Lung (tissue), 12 donors: Measurements from ENCODE around the gene ZNF77. TPM values are rescaled to one million over a fixed set of nuclear protein-coding genes. Genes with fewer than 3 reads are reported as not detected.
"Not testable (repeated sequence)": the region's sequence is repeated elsewhere in the genome, so short reads cannot be mapped to it uniquely, and the experiment has no call there.

Source experiments
- ATAC-seq: fragments of 200-7000 bp; cut with Tn5 transposase; one replicate; pipeline ENCODE4 v1.9.1; 2020; ENCODE audit warnings: moderate number of reproducible peaks; ENCODE audit not compliant: insufficient read depth, low FRiP score
- DNase-seq, 3 donors: peaks; one replicate each; pipeline ENCODE4 v3.0.0-alpha.2; 2013 to 2017
- H3K27ac ChIP-seq, 2 donors: one replicate each; pipeline ENCODE4 v1.5.1; 2013; ENCODE audit warnings: mild to moderate bottlenecking in 2 of 2, moderate library complexity in 2 of 2, control low read depth in 1 of 2, inconsistent platforms in 1 of 2, low read depth in 1 of 2, low read length in 1 of 2
- H3K27me3 ChIP-seq, 3 donors: one replicate each; pipeline ENCODE4 v1.5.1; 2013; ENCODE audit warnings: low read length in 2 of 3; ENCODE audit not compliant: control insufficient read depth in 3 of 3, insufficient read depth in 3 of 3
- H3K36me3 ChIP-seq, 4 donors: one replicate each; pipeline ENCODE4 v1.5.1; 2013; ENCODE audit warnings: low read length in 4 of 4, mild to moderate bottlenecking in 1 of 4, moderate library complexity in 1 of 4; ENCODE audit not compliant: control insufficient read depth in 4 of 4, insufficient read depth in 4 of 4
- H3K4me1 ChIP-seq, 5 donors: one replicate each; pipeline ENCODE4 v1.5.1; 2013; ENCODE audit warnings: low read length in 5 of 5, mild to moderate bottlenecking in 2 of 5, moderate library complexity in 1 of 5; ENCODE audit not compliant: control insufficient read depth in 5 of 5, insufficient read depth in 5 of 5
- H3K4me3 ChIP-seq: one replicate; pipeline ENCODE4 v1.5.1; 2013; ENCODE audit warnings: mild to moderate bottlenecking, control low read depth, moderate library complexity
- H3K9ac ChIP-seq, 2 donors: one replicate each; pipeline ENCODE4 v1.5.1; 2013; ENCODE audit warnings: low read length in 2 of 2, control low read depth in 1 of 2; ENCODE audit not compliant: insufficient read depth in 1 of 2
- H3K9me3 ChIP-seq, 4 donors: one replicate each; pipeline ENCODE4 v1.5.1; 2013; ENCODE audit warnings: low read length in 3 of 4, mild to moderate bottlenecking in 1 of 4, moderate library complexity in 1 of 4; ENCODE audit not compliant: control insufficient read depth in 4 of 4, insufficient read depth in 3 of 4
- CTCF ChIP-seq: IDR thresholded peaks from 2 replicates; pipeline ENCODE4 v1.5.1; 2012; ENCODE audit warnings: mild to moderate bottlenecking; ENCODE audit errors: control extremely low read depth, extremely low read depth
- WGBS, 2 donors: extraction: QIAGEN DNeasy Blood & Tissue Kit; methylation state at CpG; one replicate each; pipeline ENCODE4 v1.1.7; 2013; 5-methylcytosine and 5-hydroxymethylcytosine counted together
- polyA plus RNA-seq, 2 donors: library from polyadenylated mRNA; stranded (reverse); fragments of 200-250 nt; gene quantifications; one replicate each; pipeline ENCODE4 v1.2.1, GENCODE V29; 2013
- total RNA-seq, 2 donors: library from RNA; depleted of rRNA in 1 of 2; stranded (reverse); fragments of >200 nt in 1 of 2; gene quantifications; one replicate each; pipeline ENCODE4 v1.2.1, GENCODE V29; 2014 to 2021
- donor health status: control.
- donor health status: control.
- donor health status: Bipolar disorder and iron deficiency.
- donor health status: healthy.
- donor health status: DM: yes; HTN: yes; CAD: no.

The ZNF77 gene
- total and polyA plus RNA-seq, 4 donors = 3.0 to 6.7 (median 3.2) TPM

- no peak for TF ChIP-seq CTCF
- ATAC-seq = peak; percentile 98
- H3K36me3 ChIP-seq = no peaks in the 10 kb centered on the region
- H3K9ac ChIP-seq = peak within 1 kb of the TSS in 1 of 2 donors; percentile 58
- peak; percentile 99 to 100 (median 99) for DNase-seq
- no peaks in the 10 kb centered on the region for H3K27me3 ChIP-seq
- peak within 1 kb of the TSS; percentile 94 for H3K27ac ChIP-seq
- peaks cover 0 to 3% (median 2%) of the 10 kb centered on the region in 4 donors for H3K9me3 ChIP-seq
- peak within 1 kb of the TSS; percentile 87 for H3K4me3 ChIP-seq
- 1% methylated on average over 86 to 99 of the region's 100 CpGs for WGBS, 2 donors
- peaks cover 0 to 5% (median 0%) of the 10 kb centered on the region in 5 donors for H3K4me1 ChIP-seq
Measured at GRCh38 chr19:2900296-2901252, 44.2 kb downstream of the ZNF77 start, which contains the start of gene ZNF57. TSS of gene ZNF57 (plus strand) at chr19:2900928. CDS start at chr19:2901046, 118 bp downstream.

DNA sequence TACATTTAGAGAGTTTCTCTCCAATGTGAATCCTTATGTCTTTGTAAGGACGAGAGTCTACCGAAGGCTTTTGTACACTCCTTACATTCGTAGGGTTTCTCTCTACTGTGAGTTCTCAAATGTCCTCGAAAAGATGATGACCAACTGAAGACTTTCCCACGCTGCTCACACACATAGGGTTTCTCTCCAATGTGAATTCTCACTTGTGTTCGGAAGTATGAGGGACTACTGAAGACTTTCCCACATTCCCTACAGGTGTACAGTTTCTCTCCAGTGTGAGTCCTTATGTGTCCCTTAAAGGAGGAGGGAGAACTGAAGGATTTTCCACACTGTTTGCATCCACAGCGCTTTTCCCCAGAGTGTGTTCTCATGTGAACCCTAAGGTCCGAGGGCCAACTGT lies 48.1 kb downstream of the ZNF77 start:
- H3K9me3 ChIP-seq = peaks cover 0 to 3% (median 2%) of the 10 kb centered on the region in 4 donors
- no peak for ATAC-seq
- H3K4me3 ChIP-seq = no peak overlapping the region
- no peaks in the 10 kb centered on the region for H3K27me3 ChIP-seq
- peaks cover 0 to 1% (median 0%) of the 10 kb centered on the region in 5 donors for H3K4me1 ChIP-seq
- no peak overlapping the region for H3K9ac ChIP-seq
- WGBS, 2 donors = 80 to 83% methylated on average over 8 of the region's 8 CpGs
- no peak overlapping the region for H3K27ac ChIP-seq
- TF ChIP-seq CTCF = no peak
- no peaks in the 10 kb centered on the region for H3K36me3 ChIP-seq
- DNase-seq = no peak

DNA sequence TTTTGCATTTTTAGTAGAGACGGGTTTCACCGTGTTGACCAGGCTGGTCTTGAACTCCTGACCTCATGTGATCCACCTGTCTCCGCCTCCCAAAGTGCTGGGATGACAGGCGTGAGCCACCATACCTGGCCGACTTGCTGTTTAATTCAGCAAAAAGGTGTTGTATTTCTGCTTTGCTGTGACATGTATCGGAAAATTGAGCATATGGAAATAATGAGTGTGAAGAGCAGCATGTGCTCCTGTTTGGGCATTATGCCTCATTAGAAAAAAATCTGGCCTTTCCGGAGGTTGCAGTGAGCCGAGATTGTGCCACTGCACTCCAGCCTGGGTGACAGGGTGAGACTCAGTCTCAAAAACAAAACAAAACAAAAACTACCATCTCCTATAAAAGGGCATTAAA lies 54.2 kb downstream of the ZNF77 start:
- not testable (repeated sequence) for H3K4me1 ChIP-seq, DNase-seq, ATAC-seq, H3K9ac ChIP-seq, H3K9me3 ChIP-seq, H3K27me3 ChIP-seq, H3K36me3 ChIP-seq, H3K27ac ChIP-seq, H3K4me3 ChIP-seq
- WGBS, 2 donors = 79 to 89% methylated on average over 8 of the region's 8 CpGs

- Histone ChIP-seq H3K9ac (no peak overlapping the region), H3K27me3 (no peaks in the 10 kb centered on the region), H3K9me3 (no peaks in the 10 kb centered on the region), H3K27ac (peak overlapping the region in 1 of 2 donors; percentile 63), H3K4me3 (peak overlapping the region; percentile 10), H3K36me3 (no peaks in the 10 kb centered on the region), H3K4me1 (peaks cover 0 to 1% (median 0%) of the 10 kb centered on the region in 5 donors)
- DNase-seq = peak in 1 of 3 donors; percentile 45
- no peak for ATAC-seq
- no peak for TF ChIP-seq CTCF
- WGBS, 2 donors = 39 to 66% methylated on average over 37 of the region's 37 CpGs
Measured at GRCh38 chr19:2888731-2889224, 56.0 kb downstream of the ZNF77 start.
